Amniotic epithelial cell (primary cell): ENCODE measurements around the gene CNIH3.
"Not testable (repeated sequence)": the region's sequence is repeated elsewhere in the genome, so short reads cannot be mapped to it uniquely, and the experiment has no call there.

Experiments
- DNase-seq: peaks from one replicate; pipeline ENCODE4 v3.0.0-alpha.2; 2010; ENCODE audit warnings: low read depth

The CNIH3 gene

DNA sequence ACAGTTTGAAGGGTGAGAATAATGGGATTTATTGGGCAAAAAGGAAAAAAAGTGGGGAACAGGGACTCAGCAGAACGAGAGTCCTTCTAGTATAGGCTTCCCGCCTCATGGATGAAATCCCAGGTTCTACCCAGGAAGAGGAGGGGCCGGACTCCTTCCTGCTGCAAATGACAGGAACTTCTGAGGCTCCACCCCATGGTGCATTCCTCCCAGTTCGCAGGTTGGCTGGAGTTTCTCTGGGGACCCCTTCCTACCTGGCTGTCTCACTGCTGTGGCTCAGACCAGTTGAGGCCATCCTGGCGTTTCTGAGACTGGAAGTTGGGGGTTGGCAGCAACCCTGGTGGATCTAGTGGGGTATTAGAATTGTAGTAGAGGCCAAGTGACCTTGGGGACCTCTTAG lies 27.5 kb downstream of the CNIH3 start:
- DNase-seq = no peak

DNA sequence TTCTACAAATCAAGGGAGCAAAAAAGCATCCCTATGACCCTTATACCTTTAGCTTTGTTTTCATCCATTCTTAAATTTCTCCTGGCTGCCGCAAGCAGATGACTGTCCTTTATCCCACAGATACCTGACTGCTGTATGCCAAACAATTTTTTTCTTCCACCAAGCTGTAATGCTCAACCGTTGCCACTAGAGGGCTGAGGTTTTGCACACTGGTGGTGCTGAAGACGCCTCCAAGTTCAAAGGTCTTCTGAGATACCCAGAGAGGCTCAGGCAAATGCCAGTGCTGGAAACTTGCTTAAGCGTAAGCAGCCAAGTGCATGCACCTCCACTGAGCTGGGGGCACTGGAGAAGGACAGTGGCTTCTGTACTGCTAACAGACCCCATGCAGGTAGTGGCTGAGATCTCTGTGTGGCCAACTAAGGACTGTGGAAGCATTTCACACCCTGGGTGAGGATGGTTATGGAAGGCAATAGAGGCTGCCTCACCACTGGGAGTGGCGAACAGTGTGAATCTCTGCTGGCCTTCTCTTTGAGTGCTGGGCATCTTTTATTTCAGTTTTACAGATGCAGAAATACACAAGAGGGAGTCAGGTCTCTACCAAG lies 28.5 kb downstream of the CNIH3 start:
- DNase-seq = peak; percentile 54

DNA sequence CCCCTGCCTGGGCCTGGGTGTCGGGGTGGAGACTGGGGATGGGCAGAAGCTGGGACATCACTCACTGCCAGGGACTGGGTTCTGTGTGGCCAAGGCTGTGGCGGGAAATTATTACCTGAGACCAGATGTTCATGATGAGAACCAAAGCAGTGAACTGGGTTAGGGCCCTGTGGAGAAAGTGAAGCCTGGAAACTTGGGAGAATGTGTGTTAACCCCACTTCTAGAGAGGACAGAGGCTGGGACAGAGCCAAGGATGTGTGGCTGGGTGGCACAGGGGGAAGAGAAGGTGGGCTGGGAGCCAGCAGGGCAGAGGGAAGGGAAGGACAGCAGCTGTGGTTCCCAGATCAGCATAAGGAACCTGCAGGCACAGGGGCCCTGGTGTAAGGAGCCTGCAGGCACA lies 31.3 kb downstream of the CNIH3 start:
- DNase-seq = no peak

DNA sequence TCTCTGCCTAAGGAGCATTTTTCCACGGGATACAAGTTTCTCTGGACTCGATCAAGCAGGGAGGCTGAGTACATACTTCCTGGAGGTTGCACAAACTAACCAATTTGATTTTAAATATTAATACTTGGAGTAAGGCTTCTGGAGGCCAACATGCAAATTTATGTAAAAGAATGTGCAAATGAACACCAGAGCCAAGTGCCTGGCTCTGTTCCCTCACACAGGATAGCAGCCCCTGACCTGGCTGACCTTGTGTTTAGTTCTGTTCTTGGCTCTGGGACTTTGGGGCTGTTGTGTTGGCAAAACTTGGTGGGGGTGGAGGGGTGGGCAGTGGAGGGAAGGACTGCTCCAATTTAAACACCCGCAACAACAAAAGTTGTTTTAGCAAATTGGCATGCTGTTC lies 34.2 kb downstream of the CNIH3 start:
- no peak for DNase-seq

DNA sequence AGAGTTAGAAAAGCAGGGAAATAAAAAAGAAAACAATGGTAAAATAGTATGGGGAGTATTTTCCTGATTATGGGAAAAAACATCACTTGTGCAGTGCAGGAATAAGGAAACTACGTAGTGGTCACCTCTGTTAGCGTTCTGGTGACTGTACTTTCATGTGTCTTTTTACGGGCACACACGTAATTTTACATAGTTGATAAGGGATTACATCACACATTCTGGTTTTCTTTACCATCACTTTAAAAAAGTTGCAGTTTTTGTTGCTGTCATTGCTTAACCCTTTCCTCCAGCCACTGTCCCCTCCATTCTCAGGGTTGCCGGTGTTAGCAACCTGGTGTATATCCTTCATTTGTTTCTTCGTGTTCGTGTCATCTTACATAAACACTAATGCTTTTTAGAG lies 35.1 kb downstream of the CNIH3 start:
- no peak for DNase-seq

DNA sequence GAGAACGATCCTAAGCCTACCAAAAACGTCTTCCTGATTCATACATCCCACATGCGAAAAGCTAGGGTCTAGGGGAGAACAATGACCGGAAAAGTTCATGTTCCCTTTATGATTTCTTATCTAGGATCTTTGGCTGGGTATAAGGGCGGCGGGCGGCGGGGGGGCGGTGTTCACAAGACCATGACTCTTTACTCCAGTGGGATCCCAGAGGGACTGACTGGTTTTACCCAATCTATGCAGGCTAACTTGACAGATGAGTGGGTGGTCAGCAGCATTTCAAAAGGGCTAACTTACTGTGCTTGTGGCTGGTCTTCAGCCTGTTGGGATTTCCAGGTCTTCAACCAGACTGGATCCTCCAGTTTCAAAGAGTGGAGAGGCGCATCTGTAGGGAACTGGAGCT lies 40.3 kb downstream of the CNIH3 start:
- no peak for DNase-seq

DNA sequence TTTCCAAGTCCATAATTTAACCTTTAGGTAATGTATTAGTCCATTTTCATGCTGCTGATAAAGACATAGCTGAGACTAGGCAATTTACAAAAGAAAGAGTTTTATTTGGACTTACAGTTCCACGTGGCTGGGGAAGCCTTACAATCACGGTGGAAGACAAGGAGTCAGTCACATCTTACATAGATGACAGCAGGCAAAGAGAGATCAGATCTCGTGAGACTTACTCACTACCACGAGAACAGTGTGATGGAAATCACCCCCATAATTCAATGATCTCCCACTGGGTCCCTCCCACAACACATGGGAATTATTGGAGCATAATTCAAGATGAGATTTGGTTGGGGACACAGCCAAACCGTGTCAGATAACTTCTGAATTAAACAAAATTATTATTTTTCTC lies 44.0 kb downstream of the CNIH3 start:
- DNase-seq = peak; percentile 55

DNA sequence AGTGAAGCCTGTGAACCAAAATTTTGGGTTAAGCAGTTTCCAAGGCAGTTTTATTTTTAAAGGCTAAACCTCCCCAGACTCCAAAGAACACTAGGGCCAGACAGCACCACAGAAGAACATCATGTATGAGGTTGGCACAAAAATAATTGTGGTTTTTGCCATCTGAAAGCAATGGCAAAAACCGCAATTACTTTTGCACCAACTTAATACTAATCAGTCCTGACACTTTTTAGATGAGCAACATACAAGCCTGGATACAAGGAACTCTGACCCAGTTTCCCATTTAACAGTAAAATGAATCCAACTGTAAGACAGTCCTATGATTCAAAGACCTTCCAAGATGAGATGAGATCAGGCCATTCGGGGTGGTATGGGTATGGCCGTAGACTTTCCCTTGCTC lies 46.8 kb downstream of the CNIH3 start:
- DNase-seq = no peak

DNA sequence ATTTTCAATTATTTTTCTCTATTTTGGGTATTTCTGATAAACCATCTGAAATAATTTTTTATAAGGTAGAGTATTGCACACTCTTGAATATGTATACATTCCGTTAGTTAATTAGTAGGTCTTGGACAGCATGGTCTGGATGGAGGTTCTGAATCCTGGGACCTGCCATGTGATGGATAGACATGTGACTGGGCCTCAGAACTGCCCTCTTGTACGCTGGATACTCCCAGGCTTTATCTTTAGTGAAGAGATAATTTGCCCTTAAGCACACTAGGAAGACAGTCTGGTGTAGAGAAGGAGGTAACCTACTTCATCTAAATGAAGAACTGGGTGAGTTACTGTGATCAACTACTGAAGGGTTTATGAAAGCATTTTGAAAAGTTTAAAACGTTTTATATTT lies 48.9 kb downstream of the CNIH3 start:
- no peak for DNase-seq

DNA sequence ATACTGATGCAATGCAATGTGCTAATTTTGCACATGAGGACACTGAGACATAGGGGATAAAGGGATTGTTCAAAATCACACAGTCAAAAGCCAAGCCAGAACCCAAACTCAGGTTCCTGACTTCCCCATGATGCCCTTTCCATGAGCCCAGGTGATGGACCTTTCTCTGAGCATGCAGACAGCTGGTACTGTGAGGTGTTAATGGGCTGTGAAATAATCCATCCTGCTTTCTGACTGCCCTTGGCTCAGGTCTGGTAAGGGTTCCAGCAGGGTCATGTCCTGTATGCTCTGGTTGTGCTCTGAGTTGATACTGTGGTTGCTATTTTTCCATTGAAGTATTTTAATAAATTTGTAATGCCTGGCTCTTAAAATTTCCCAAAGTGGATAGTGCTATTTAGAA lies 50.0 kb downstream of the CNIH3 start:
- no peak for DNase-seq

DNA sequence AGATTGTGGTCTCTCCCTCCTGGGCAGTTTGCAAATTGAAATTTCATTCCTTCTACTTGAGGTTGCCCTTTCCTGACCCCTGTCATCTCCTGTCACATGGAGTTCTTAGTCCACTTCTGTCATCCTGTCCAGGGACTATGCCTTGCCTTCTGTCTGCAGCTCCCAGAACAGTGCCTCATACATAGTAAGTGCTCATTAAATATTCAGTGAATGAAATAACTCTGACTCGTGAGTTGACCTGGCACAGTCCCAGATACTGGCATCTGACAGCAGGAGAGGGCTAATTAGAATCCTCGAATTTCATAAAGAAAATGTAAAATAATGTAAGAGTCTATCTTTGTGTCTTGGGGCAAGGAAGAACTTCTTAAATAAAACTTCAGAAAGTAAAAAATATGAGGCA lies 50.8 kb downstream of the CNIH3 start:
- no peak for DNase-seq

DNA sequence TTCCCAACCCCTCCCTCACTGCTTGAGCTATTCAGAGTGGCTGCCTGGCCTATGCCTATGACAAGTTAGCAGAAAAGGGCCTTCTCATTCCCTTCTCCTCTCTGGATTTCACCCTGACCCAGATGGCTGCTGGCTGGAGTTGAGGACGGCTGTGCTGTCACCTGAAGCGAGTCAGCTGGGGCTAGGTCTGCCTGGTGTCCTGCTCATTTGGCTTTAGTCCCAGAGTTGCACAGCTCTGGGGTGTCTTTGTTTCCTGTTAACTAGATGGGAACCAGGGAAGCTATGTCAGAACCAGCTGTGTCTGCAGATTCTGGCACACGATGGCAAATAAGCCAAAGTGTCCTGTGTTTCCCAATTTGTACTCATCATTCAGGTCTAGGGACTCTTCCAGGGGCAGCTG lies 52.9 kb downstream of the CNIH3 start:
- no peak for DNase-seq

DNA sequence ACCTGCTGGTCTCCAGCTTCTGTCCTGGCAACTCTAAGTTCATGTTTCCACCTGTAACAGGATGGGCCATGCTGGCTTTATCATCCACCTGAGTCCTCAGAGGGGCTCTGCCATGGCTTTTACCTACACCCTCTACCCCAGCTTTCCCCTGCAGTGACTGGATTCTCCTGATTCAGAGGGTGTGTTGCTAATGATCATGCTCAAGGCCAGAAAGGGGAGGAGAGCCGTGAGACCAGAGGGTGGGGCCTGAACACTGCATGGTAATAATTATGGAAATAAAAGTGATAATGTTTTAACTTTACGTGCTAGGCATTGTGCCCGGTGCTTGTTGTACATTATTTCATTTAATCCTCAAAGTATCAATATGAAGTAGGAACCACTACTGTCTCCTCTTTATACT lies 53.3 kb downstream of the CNIH3 start:
- DNase-seq = no peak

DNA sequence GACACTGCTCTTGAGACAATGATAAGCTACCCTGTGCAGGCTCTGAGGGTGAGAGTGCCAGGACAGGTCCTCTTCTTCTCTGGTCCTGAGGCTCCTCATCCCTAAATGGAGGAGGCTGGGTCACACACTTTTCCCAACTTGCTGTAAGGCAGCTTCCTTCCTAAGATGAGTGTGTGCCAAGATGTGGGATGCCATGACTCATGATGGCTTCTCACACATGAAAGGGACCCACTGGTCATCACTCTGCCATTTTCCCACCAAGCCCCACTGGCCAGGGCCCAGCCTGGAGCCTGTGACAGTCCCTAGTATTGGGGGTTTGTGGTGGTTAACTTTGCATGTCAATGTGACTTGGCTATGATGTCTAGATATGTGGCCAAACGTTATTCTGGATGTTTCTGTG lies 54.4 kb downstream of the CNIH3 start:
- no peak for DNase-seq

DNA sequence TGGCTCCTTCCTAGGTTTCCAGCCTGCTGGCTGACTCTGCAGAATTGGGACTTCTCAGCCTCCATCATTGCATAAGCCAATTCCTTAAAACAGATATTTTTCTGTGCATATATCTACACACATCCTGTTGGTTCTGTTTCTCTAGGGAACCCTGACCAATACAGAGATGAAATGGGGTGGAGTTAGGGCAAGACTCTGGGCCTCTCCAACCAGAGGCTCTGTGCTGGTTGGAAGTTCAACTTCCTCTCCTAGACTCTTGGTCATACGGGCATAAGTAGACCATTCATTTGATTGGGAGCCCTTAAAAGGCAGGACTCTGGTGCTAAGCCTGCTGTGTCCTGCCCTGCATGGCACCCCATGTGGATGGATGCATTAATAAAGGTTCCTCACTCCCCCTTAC lies 55.0 kb downstream of the CNIH3 start:
- no peak for DNase-seq

DNA sequence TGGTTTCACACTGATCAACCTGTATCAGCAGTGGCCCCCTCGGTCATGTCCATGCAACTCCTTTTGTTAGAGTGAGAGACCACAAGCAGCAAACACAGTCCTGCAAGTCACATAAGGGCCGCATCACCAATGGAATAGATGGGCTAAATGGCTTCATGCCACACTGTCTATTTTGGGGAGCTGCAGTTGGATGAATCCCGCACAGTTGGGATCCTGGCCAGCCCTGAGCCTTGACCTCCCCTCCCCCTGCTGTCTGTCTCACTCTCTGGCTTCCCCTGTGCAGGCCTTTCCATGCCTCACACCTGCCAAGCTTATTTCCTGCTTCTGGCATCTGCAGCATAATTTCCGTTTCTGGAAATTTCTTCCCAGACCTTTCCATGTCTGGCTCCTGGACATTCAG lies 57.0 kb downstream of the CNIH3 start:
- DNase-seq = no peak

DNA sequence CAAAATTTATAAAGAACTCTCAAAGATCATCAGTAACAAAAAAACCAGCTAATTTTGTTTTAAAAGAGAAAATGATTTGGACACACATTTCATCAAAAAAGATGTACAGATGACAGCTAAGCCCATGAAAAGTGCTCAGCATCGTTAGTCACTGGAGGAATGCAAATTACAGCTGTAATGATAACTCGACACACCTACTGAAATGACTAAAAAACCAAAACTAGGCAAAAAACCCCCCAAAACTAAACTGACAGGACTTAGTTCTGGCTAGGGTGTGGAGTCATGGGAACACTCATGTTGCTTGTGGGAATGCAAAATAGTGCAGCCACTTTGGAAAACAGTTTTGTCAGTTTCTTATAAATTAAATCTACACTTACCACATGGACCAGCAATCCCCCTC lies 59.5 kb downstream of the CNIH3 start:
- DNase-seq = no peak

DNA sequence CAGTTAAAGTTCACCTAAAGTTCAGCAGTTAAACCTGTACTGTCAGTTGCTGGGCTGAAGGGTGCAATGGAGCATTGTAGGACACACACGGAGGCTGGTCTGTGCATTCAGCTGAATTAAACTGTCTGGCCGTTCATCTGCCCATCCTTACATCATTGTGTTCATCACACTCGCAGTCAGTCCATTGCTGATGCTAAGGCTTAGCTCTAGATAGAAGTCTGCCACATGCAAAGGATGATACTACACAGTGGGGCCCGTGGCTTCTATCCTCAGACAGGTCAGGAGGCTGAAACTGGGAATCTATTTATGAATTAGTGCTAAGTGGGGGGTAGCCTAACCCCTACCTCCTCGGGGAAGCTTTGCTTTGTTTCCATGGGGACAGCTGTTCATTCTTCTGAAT lies 60.4 kb downstream of the CNIH3 start:
- no peak for DNase-seq

DNA sequence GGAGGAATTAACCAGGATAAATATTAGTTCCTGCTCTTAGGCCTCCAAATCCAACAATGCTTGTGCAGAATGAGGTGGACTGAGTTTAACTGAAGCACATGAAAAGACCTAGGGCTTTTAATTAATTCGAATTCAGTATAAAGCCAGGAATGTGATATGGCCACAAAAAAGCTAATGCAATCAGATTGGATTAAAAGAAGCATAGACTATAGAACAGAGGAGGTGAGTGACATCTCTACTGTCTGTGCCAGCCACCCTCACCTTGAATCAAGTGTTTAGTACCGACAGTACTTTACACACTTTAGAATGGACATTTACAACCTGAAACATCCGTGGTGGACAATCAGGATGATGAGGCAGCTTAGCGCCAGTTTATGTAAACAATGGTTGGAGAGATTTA lies 62.1 kb downstream of the CNIH3 start:
- no peak for DNase-seq

DNA sequence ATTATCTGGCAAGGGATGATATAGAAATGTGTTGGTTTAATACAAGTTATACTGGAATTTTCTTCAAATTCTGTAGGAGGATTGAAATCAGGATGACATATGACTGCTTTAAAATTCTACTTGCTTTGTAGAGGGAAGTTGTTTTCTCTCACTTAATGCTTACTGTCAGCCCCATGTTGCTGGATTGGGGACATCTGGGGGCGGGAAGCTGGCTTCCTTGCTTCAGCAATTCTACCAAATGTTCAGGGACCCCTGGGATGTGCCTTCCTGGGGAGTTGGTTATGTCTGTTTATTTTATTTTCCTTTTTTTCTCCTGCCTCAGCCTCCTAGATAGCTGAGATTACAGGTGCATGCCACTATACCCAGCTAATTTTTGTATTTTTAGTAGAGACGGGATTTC lies 63.5 kb downstream of the CNIH3 start:
- no peak for DNase-seq

DNA sequence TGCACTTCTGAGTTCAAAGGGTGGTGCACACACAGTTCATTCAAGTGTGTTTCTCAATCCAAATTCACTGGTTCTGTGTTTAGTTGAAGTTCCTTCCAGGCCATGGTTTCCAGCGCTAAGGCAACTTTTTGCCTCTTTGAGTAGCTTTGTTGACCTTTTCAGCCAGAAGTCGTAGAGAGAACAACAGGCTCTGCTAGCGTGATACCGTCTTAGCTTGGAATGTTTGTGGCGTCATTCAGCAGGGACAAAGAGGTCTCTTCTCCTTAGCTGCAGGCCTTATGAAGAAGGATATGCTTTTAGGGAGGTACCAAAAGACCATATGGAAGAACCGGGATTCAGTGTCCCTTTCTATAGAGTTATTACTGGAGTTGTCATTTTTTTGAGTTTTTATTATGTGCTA lies 65.7 kb downstream of the CNIH3 start:
- DNase-seq = no peak

DNA sequence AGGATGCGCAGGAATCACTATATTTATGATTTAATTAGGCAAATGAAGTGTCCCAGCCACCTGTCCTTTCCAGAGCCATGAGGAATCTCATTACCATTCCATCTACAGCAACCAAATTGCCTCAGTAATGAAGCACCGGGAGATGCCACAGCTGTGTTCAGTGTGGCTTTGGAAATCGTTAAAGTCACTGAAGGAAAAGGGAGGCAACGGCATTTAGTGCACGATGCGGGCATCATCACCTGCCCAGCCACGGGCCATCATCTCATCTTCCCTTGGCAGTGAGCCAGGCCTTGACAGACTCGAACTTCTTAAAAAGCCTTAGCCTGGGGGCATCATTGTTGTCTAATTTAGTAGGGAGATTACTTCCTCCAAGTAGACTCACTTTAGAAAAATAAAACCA lies 67.8 kb downstream of the CNIH3 start:
- no peak for DNase-seq

DNA sequence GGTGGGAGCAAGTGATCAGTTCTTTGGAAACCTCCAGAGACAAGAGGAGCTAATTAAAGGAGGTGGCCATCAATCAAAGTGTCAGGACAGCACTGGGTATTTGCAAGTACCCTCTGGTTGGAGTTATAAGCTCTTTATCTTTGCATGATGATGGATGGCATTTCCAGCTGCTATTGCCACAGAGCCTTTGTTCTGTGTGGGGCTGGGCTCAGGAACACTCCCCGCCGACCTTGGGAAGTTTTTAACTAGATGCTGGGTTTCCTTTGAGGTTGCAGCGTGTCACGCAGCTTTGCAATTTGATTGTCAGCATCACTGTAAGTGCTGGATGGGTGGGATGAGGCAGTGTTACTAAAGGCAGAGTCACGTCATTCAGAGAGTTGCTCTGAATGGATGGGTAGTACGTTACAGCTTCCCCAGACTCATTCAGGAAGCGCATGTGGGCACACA lies 68.9 kb downstream of the CNIH3 start:
- DNase-seq = peak; percentile 27

DNA sequence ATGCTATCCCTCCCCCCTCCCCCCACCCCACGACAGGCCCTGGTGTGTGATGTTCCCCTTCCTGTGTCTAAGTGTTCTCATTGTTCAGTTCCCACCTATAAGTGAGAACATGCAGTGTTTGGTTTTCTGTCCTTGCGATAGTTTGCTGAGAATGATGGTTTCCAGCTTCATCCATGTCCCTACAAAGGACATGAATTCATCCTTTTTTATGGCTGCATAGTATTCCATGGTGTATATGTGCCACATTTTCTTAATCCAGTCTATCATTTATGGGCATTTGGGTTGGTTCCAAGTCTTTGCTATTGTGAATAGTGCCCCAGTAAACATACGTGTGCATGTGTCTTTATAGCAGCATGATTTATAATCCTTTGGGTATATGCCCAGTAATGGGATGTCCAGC lies 70.0 kb downstream of the CNIH3 start:
- not testable (repeated sequence) for DNase-seq

DNA sequence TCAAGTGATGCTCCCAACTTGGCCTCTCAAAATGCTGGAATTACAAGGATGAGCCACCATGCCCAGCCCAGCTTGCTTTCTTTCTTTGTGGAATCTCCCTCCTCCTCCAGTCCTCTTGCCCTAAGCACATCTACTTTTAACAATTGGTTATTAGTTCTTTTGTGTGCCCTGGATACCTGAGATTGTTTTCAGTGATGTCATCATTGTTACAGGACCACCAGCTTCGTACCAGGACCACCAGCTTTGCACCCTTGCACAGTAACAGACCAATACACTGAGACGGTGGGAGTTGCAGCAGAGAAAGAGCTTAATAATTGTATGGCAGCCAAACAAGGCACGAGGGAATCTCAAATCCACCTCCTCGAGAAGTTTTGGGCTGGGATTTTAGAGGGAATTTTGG lies 71.3 kb downstream of the CNIH3 start:
- DNase-seq = no peak
